COLO829 (cell line): Measurements from ENCODE around the gene SDHA.
"Not testable (repeated sequence)": the region's sequence is repeated elsewhere in the genome, so short reads cannot be mapped to it uniquely, and the experiment has no call there.

Source experiments
- DNase-seq: peaks from one replicate; pipeline ENCODE4 v3.0.0; 2012; ENCODE audit warnings: low spot score

The SDHA gene

DNA sequence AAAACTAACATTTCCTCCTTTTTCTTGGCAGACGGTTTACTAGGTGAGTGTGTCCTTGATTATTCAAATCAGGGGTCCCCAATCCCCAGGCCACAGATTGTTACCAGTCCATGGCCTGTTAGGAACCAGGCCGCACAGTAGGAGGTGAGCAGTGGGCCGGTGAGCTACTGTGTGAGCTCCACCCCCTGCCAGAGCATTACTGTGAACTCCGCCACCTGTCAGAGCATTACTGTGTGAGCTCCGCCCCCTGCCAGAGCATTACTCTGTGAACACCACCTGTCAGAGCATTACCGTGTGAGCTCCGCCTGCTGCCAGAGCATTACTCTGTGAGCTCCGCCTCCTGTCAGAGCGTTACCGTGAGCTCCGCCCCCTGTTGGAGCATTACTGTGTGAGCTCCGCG, 39.0 kb downstream of the SDHA start:
- no peak for DNase-seq

DNA sequence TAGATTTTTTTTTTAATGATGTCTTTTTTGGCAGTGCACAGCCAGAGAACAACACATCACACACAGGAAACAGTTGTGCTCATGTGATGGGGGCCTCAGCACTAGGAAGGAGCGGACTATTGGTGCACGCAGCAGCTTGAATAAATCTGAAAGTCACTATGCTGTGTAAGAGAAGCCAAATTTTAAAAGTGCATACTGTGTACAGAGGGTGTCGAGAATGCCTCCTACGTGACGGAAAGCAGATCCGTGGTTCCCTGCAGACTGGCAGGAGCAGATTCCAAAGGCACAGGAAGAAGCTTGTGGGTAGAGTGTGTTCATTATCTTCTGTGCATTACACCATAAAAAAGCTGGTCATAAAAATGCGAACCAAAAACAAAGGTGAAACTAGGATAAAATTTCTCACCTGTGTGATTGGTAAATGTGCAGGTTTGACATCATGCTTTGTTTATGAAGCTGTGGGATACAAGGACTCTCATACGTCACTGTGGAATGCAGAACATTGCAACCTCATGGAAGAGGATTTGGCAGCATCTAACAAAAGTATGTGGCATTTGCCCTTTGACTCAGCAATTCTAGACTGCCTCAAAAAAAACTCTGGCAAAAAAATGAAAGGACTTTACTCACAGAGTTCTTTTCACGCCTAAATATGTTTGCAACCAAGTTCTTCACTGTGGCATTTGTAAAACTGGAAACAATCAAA, 45.3 kb downstream of the SDHA start:
- DNase-seq = peak; percentile 4

DNA sequence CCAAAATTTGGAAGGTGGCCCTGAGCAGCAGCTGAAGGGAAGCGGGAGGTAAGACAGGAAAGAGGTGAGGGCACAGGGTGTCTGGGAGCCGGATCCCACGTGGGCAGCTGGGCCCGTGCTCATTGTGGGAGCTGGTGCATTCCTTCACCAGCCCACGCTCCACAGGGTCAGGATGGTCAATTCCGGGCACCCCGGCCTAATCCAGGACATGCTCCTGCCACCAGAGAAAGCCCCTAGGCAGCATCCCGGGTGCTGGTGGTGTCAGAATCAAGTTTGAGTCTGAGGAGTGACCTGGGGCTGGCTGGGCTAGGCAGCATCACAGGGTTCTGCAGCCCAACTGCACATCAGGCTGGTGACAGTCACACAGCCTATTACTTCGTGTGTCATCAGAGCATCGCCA, 46.2 kb downstream of the SDHA start:
- no peak for DNase-seq

DNA sequence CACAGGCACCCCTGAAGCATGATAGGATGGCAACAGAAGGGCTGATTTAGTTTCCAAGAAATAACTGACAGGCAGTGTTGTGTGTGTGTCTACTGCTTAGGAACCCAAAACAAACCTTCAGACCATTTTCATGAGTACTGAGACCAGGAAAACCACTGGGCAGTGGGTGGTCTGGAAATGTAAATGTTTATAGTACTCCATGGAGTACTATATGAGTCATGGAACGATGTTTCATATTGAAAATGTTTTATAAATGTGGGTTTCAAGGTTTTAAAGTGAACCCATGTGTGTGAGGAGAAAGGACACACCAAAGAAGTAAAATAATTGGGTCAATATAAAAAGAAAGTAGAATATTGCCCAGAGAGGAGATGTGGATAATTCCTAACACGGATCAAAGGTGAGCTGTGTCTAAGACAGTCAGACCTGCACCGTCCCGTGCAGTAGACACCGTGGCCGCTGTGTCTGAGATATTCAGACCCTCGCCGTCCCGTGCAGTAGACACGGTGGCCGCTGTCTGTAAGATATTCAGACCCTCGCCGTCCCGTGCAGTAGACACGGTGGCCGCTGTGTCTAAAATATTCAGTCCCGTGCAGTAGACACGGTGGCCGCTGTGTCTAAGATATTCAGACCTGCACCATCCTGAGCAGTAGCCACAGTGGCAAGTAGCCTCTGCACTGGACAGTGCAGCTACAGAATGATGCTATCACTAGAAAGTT, 48.3 kb downstream of the SDHA start:
- DNase-seq = not testable (repeated sequence)

DNA sequence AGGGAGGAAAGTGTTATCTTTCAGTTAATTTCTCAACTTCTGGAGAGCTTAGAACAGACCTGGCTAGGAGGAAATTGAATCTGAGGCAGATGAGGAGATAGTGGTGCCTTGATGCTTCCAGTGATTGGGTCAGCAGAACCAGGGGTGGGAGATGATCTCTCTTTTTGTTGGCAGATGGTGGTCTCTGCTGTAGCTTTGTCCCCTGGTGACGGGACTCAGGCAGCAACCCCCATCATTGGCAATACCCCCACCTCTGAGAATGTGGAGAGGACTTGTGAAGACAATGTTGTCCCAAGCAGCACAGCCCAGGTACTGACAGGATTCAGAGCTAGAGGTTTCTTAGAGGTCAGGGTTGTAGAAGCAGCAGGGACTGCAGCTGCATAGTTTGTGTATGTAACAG, 49.6 kb downstream of the SDHA start:
- DNase-seq = no peak

DNA sequence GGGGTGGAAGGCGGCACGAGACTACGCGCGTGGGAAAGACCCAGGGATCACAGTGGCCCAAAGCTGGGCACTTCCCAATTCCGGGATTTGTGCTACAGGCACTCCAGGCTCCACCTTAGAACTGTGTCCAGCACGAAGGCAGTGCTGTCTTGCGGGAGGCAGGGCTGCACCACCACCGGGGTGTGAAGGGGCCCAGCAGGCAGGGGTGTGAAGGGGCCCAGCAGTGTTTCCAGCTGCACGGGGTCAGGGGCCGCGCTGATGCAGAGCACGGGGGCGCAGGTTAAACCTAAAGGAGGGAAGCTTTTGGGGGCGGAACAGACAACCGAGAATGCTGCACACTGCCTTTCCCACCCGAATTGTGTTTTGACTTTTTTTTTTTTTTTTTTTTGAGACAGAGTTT, 52.2 kb downstream of the SDHA start:
- no peak for DNase-seq

DNA sequence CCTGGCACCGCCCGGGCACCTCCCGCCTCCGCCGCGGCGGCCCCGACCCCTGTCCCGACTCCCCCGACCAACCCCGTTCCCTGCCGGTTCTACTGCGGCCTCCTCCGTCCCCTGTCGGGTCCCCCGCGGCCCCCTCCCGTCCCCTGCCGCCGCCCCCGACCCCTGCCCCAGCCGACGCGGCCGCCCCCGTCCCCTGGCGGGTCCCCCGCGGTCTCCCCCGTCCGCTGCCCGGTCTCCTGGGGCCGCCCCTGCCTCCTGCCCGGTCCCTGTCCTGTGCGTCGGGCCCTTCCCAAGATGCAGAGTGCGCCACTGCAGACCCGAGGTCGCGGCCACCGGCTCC, 53.7 kb downstream of the SDHA start:
- DNase-seq = not testable (repeated sequence)

DNA sequence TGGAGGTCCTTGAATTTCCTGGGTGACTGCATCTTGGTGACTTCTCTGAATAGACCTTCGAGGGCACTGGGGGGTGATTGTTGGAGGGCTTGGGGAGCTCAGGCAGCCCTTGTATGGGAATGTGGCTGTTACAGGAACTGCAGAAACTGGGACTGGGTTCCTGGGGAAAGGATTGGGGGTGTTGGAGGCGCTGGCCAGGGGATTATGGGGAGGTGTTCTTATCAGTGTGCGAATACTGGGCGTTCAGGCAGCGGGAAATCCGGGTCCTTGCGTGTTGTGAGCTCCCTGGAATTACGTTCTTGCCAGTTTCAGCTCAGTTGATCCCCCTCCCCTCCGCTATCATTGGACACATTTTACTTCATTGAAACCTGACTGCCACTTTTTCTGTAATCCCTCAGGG, 55.0 kb downstream of the SDHA start:
- not testable (repeated sequence) for DNase-seq

DNA sequence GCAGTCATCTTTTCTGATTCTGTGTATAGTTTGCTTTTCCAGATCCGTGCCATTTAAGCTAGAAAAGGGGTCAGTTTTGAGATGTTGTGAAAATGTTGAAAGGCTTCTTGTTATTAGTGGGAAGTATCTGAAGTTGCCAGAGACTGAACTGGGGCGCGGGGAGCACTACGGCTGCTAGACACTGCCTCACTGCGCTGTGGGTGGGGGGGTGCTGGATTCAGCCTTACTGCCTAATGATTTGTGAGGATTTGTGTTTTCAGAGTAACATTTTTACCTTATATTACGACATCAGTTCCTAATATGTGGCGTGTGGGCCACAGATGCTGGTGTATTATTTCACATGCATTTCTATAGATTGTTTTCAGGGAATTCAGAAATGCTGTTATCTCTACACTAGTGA, 55.4 kb downstream of the SDHA start:
- not testable (repeated sequence) for DNase-seq

DNA sequence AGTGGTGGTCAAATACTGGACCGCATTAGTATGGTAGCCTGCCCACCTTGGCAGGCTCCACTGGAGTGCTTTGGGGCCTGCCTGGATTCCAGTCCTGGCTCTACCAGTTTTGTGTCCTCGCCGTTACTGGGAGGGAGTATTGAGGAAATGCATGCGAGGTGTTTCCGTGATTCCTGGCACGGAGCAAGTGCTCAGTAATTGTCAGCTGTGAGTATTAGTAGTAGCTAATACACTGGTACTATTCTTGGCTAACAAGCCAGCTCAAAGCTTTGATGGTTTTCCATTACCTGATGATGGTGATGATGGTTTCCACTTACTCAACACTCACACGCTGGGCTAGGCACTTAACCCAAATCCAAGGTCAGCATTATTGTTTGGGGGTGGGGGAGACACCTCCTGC, 56.2 kb downstream of the SDHA start:
- DNase-seq = not testable (repeated sequence)

DNA sequence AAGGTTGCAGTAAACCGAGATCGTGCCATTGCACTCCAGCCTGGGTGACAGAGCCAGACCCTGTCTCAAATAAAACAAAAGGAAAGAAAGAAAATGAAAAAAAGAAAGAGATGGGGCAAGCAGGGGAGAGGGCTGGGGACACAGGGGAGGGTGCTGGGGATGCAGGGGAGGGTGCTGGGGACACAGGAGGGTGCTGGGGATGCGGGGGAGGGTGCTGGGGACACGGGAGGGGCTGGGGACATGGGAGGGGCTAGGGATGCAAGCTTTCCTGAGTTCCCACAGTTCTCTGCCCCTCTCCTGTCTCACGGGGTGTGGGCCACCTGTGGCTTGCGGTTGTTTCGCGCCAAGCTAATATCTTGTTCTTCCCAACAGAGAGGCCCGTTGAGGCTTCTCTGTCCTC, 60.5 kb downstream of the SDHA start:
- no peak for DNase-seq

DNA sequence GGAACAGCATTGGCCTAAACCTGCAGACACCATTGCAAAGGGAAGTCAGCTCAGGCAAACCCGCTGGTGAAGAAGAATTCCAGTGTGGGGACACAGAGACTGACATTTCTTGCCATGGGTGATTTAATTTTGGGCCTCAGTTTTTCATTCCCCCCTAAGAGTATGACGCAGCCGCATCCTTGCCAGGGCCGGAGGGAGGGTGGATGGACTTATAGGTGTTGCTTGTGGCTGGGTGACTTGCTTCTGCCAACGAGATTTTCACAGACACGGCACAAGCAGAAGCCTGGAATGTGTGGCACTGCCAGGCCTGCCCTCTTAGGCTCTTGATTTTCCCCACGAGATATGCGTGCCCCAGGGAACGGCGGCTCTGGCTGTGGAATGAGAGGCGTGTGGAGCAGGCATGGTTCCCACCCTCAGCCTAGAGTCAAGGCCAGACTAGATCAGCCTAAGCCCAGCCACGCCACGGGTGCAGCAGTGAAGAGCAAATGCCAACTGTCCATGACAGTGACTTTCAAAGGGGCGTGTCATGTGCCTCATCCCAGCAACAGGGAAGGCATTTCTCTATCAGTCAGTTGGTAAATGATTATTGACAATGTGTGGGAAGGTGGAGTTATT, 61.0 kb downstream of the SDHA start:
- not testable (repeated sequence) for DNase-seq

DNA sequence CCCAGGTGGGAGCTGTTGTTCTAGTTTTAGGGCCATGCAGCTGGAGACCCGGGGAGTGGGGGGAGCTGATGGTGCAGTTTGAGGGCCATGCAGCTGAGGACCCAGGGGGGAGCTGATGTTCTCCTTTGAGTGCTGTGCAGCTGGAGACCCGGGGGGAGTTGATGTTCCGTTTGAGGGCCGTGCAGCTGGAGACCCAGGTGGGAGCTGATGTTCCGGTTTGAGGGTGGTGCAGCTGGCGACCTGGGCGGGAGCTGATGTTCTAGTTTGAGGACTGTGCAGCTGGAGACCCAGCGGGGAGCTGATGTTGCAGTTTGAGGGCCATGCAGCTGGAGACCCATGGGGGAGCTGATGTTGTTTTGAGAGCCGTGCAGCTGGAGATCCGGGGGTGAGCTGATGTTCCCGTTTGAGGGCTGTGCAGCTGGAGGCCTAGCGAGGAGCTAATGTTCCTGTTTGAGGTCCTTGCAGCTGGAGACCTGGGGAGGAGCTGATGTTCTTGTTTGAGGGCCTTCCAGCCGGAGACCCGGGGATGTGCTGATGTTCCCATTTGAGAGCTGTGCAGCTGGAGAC, 68.0 kb downstream of the SDHA start:
- no peak for DNase-seq

DNA sequence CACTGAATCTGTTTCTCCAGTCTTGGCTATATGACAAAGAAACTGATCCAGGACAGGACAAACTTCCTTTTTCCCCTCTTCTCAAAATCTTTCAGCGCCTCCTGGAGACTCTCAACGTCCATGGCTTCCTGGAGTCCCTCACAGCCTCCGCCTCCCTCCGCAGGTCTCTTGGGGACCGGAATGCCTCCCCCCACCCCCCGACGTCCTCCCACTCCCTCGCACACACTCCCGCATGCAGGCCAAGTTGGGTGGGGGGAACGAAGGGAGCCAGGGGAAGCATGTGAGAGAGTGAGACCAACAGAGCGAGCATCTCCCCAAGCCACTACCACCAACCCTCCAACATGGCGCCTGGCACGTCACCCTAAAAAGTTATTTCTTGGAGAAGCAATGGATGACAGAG, 72.1 kb downstream of the SDHA start:
- not testable (repeated sequence) for DNase-seq

DNA sequence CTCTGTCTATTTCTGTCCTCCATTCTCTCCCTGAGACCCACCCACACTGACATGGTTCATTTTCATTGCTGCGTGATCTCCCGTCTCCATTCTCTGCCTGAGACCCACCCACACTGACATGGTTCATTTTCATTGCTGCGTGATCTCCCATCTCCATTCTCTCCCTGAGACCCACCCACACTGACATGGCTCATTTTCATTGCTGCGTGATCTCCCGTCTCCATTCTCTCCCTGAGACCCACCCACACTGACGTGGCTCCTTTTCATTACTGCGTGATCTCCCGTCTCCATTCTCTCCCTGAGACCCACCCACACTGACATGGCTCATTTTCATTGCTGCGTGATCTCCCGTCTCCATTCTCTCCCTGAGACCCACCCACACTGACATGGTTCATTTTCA, 73.2 kb downstream of the SDHA start:
- not testable (repeated sequence) for DNase-seq

DNA sequence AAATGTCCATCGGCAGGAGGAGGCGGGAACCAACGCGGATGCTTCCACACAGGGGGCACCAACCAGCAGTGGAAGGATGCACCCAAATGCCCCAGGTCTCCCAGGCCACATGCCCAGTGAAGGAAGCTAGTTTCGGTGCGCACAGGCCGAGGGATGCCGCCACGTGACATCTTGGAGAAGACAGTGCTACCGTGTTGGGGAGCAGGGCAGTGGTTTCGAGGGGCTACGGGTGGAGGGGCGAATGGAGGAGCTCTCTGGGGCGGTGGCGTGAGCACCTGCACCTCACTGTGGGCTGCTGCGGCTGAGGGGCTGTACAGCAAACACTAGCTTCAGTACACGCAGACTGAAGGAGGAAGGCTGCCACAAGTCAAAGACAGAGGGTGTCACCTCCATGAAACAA, 76.7 kb downstream of the SDHA start:
- not testable (repeated sequence) for DNase-seq

DNA sequence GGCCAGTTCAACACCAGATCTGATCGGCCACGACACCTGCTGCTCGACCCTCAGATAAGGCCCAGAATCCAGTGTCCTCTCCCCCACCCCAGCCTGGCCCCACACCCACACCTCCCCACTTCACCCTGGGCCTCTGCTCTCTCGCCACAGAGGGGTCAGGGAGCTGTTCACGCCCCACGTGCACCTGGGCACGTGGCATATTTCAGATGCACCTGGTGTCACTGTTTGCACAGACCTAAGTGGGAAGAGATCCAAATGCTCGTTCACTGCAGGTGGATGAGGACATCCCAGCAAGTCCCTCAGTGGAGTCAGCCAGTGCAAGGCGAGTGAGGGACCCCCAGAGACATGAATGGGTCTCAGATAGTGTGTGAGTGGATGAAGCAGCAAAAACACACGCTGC, 78.1 kb downstream of the SDHA start:
- not testable (repeated sequence) for DNase-seq

DNA sequence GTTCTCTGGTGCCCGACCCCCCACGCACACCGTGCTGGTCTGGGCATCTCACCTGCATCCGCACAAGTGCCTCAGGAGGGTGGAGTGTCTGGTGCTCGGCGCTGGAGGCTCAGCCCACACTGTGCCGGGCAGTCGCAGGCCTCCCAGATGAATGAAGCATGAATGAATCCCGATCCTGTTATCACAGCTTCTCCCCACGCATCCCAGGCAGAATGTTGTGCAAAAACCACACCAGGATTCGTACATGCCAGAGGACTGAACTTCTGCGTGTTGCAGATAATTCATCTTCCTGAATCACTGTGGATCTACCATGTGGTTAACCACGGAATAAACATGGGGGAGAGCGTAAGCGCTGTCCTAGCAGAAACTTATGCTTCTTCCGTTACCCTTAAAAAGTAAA, 78.8 kb downstream of the SDHA start:
- not testable (repeated sequence) for DNase-seq

DNA sequence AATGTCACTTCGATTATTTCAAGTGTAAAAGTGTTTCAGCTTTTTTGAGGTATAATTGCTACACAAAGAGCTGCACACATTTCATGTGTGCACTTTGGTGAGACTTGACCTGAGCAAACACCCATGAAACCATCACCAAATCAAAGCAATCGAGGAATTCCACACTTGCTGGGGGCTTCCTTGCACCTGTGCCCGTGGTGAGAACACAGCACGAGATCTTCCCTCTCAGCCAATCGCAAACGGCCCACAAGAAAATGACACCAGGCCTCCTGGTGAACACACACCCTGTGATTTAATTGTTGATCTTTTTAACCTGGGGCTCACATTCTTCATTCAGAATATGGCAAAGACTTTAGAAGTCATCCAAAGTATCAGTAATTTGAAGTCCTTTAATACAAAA, 79.3 kb downstream of the SDHA start:
- DNase-seq = not testable (repeated sequence)

DNA sequence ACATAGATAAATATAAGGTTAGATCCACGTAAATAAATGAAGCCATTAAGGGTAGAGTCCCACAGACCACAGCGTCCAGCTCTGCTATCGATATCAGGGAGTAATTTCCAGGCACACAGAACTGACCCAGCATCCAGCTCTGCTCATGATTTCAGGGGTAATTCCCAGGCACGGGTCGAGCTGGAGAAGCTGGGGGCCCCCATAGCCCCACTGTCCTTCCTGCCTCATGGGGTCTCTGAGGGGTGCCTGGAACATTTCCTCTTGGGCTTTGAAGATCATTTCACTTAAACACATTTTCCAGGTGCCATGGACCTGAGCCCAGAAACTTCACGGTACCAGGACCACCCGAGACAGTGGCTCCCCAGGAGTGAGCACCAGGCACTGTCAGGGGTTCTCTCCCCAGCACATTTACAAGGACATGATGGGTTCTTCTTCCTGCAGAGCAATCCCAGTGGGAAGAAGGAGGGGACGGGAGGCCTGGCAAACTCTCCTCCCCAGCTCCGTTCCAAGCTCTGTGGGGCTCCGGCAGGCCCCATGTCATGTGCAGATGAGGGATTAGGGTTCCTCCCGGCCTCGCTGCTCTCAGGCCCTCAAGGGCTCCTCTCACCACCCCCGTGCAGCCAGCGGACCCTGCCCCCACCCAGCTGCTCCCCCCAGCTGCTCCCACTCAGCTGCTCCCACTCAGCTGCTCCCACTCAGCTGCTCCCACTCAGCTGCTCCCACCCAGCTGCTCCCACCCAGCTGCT, 80.0 kb downstream of the SDHA start:
- not testable (repeated sequence) for DNase-seq

DNA sequence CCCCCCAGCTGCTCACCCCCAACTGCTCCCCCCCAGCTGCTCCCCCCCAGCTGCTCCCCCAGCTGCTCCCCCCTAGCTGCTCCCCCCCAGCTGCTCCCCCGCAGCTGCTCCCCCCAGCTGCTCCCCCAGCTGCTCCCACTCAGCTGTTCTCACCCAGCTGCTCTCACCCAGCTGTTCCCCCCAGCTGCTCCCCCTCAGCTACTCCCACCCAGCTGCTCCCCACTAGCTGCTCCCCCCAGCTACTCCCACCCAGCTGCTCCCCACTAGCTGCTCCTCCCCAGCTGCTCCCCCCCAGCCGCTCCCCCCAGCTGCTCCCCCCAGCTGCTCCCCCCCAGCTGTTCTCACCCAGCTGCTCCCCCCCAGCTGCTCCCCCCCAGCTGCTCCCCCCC, 80.6 kb downstream of the SDHA start:
- no peak for DNase-seq

DNA sequence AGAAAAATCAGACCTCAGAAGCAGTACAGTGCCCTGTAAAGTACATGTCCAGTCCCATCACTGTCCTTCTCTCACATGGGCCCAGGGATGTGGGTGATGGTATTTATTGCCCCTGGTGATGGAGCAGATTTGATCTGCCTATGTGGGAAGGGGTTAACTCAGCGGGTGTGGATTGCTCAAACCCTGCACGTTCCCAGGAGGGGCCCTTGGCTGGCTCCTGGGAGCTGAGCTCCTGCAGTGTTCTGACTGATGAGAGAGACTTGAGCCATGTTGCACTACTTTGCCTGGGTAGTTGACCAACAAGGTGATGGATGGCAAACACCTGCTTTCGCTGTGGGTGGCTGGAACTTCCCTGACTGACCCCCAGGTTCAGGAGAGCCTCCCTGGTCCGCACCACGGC, 81.8 kb downstream of the SDHA start:
- not testable (repeated sequence) for DNase-seq
